ENCODE data around the gene POLQ. TPM values are rescaled to one million over a fixed set of nuclear protein-coding genes. Genes with fewer than 3 reads are reported as not detected.
"Not testable (repeated sequence)": the region's sequence is repeated elsewhere in the genome, so short reads cannot be mapped to it uniquely, and the experiment has no call there.

Gene POLQ
- total and polyA plus RNA-seq, 10 of the 15 experiments (the other 5 are each of a cell fraction or from before 2014, with no cell fraction given) = 3.3 to 22.4 (median 15.9) TPM

DNA sequence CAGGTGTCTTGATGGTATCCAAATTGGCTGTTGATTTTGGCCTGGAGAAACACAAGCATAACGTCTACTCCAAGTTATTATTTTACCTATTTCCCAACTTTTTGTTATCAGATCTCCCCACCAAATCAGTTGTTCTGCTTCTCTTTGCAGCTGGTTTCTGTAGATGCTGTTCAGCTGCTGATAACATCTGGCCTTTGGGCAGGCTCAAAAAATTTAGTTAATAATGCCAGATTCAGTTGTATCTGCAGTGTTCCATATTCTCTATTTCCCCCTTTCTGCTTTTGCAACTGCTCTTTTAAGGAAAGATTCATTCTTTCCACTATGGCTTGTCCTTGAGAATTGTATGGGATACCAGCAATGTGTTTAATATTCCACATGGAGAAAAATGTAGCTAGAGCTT is 149.8 kb downstream of the POLQ start:
- H2AFZ ChIP-seq (ENCODE audit: control insufficient read depth, low read depth, low read length); FAIRE-seq: not testable (repeated sequence)
- no CpG with 5 or more reads among the region's 1 CpG for WGBS (ENCODE audit: insufficient coverage, insufficient replicate concordance, low lambda C conversion rate, missing lambda C conversion rate)

DNA sequence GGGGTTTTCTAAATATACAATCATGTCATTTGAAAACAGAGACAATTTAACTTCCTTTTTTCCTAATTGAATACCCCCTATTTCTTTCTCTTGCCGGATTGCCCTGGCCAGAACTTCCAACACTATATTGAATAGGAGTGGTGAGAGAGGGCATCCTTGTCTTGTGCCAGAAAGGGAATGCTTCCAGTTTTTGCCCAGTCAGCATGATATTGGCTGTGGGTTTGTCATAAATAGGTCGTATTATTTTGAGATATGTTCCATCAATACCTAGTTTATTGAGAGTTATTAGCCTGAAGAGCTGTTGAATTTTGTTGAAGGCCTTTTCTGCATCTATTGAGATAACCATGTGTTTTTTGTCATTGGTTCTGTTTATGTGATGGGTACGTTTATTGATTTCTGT is 157.5 kb downstream of the POLQ start:
- SMC1A ChIA-PET (ENCODE audit: uncharacterized antibody, unreplicated experiment); H3K36me3 ChIP-seq (ENCODE audit: control insufficient read depth in 2 of 2, insufficient read depth in 2 of 2, low read length in 1 of 2); in situ Hi-C loops (cut with MboI); BruUV-seq (replicated peaks); H3K4me2 ChIP-seq (ENCODE audit: control insufficient read depth, insufficient read depth); H3K27ac ChIP-seq (ENCODE audit: control insufficient read depth, insufficient read depth); H3K4me1 ChIP-seq (ENCODE audit: control insufficient read depth, insufficient read depth, low read length); H3K27me3 ChIP-seq (replicated peaks in 1 of 2; ENCODE audit: control insufficient read depth in 2 of 2, insufficient read depth in 2 of 2, low read length in 1 of 2); CTCF ChIA-PET; H2AFZ ChIP-seq (ENCODE audit: control insufficient read depth, low read depth, low read length); DNase-seq (ENCODE audit: low read depth, low spot score); RAD21 ChIA-PET (ENCODE audit: unreplicated experiment); FAIRE-seq; H3K4me3 ChIP-seq; H3K9ac ChIP-seq (ENCODE audit: control insufficient read depth, insufficient read depth, low read length); ATAC-seq; H4K20me1 ChIP-seq (ENCODE audit: control insufficient read depth, insufficient read depth); H3K79me2 ChIP-seq (ENCODE audit: control insufficient read depth, insufficient read depth, low read length); POLR2A ChIA-PET; H3K9me3 ChIP-seq (replicated peaks; ENCODE audit: control insufficient read depth, insufficient read depth, low read length); intact Hi-C loops (cut with micrococcal nuclease; ENCODE audit: unreplicated experiment): not testable (repeated sequence)
- WGBS (ENCODE audit: insufficient coverage, insufficient replicate concordance, low lambda C conversion rate, missing lambda C conversion rate) = 3% methylated on average over 3 of the region's 3 CpGs

More for the DNA sequence above, 149.8 kb downstream of the POLQ start:
- H4K20me1 ChIP-seq (ENCODE audit: control insufficient read depth, insufficient read depth); ATAC-seq; H3K27me3 ChIP-seq (replicated peaks in 1 of 2; ENCODE audit: control insufficient read depth in 2 of 2, insufficient read depth in 2 of 2, low read length in 1 of 2); H3K36me3 ChIP-seq (ENCODE audit: control insufficient read depth in 2 of 2, insufficient read depth in 2 of 2, low read length in 1 of 2); H3K4me1 ChIP-seq (ENCODE audit: control insufficient read depth, insufficient read depth, low read length); H3K4me3 ChIP-seq; H3K9ac ChIP-seq (ENCODE audit: control insufficient read depth, insufficient read depth, low read length); H3K79me2 ChIP-seq (ENCODE audit: control insufficient read depth, insufficient read depth, low read length); H3K27ac ChIP-seq (ENCODE audit: control insufficient read depth, insufficient read depth); in situ Hi-C loops (cut with MboI); BruUV-seq (replicated peaks); DNase-seq (ENCODE audit: low read depth, low spot score); intact Hi-C loops (cut with micrococcal nuclease; ENCODE audit: unreplicated experiment); H3K9me3 ChIP-seq (replicated peaks; ENCODE audit: control insufficient read depth, insufficient read depth, low read length); SMC1A ChIA-PET (ENCODE audit: uncharacterized antibody, unreplicated experiment); CTCF ChIA-PET; RAD21 ChIA-PET (ENCODE audit: unreplicated experiment); POLR2A ChIA-PET; H3K4me2 ChIP-seq (ENCODE audit: control insufficient read depth, insufficient read depth): not testable (repeated sequence)

Other genes with a start within 250 kb of the POLQ start
- not detected in 2 replicates for gene ARGFX, start 22.0 kb upstream of the POLQ start, total RNA-seq (2014; rRNA removed)
- gene ARGFX, start 22.0 kb upstream of the POLQ start, total RNA-seq (2014; rRNA removed; fragmentation: Illumina TruSeq; extraction: Trizol) = not detected in 2 replicates
- not detected in 2 replicates for gene ARGFX, start 22.0 kb upstream of the POLQ start, total RNA-seq (2021)
- gene ARGFX, start 22.0 kb upstream of the POLQ start, polyA plus RNA-seq (2011; rRNA removed) = not detected in 2 replicates
- gene ARGFX, start 22.0 kb upstream of the POLQ start, polyA plus RNA-seq (2014; fragmentation: Illumina TruSeq; extraction: Trizol) = not detected in 2 replicates
- not detected for gene ARGFX, start 22.0 kb upstream of the POLQ start, polyA plus RNA-seq (2014; fragmentation: Nextera tagmentation; extraction: Ambion mirVana)
- gene ARGFX, start 22.0 kb upstream of the POLQ start, polyA plus RNA-seq (2014; rRNA removed) = not detected in 2 replicates
- gene ARGFX, start 22.0 kb upstream of the POLQ start, polyA plus RNA-seq (2016; fragmentation: Nextera tagmentation; extraction: Ambion mirVana) = not detected
- not detected in 2 replicates for gene FBXO40, start 47.4 kb upstream of the POLQ start, total RNA-seq (2014; rRNA removed)
- gene FBXO40, start 47.4 kb upstream of the POLQ start, total RNA-seq (2014; rRNA removed; fragmentation: Illumina TruSeq; extraction: Trizol) = not detected in 2 replicates
- not detected in 2 replicates for gene FBXO40, start 47.4 kb upstream of the POLQ start, total RNA-seq (2021)
- 0.01 TPM in 1 of 2 replicates, not detected in the other for gene FBXO40, start 47.4 kb upstream of the POLQ start, polyA plus RNA-seq (2011; rRNA removed)
- not detected in 2 replicates for gene FBXO40, start 47.4 kb upstream of the POLQ start, polyA plus RNA-seq (2014; fragmentation: Illumina TruSeq; extraction: Trizol)
- under 1 TPM; 0.03 to 0.05 TPM for gene FBXO40, start 47.4 kb upstream of the POLQ start, polyA plus RNA-seq (2014; fragmentation: Nextera tagmentation; extraction: Ambion mirVana)
- not detected in 2 replicates for gene FBXO40, start 47.4 kb upstream of the POLQ start, polyA plus RNA-seq (2014; rRNA removed)
- gene FBXO40, start 47.4 kb upstream of the POLQ start, polyA plus RNA-seq (2016; fragmentation: Nextera tagmentation; extraction: Ambion mirVana) = under 1 TPM in 1 of 2 experiments, not detected in 1; 0.04 TPM
- 240 and 260 TPM in 2 replicates for gene HCLS1, start 114.9 kb upstream of the POLQ start, total RNA-seq (2014; rRNA removed)
- 212 and 221 TPM in 2 replicates for gene HCLS1, start 114.9 kb upstream of the POLQ start, total RNA-seq (2014; rRNA removed; fragmentation: Illumina TruSeq; extraction: Trizol)
- gene HCLS1, start 114.9 kb upstream of the POLQ start, total RNA-seq (2021) = 232 and 237 TPM in 2 replicates
- 168 and 195 TPM in 2 replicates for gene HCLS1, start 114.9 kb upstream of the POLQ start, polyA plus RNA-seq (2011; rRNA removed)
- 344 and 401 TPM in 2 replicates for gene HCLS1, start 114.9 kb upstream of the POLQ start, polyA plus RNA-seq (2014; fragmentation: Illumina TruSeq; extraction: Trizol)
- gene HCLS1, start 114.9 kb upstream of the POLQ start, polyA plus RNA-seq (2014; fragmentation: Nextera tagmentation; extraction: Ambion mirVana) = 10 to 100 TPM; 51.6 to 76.2 TPM
- 225 and 226 TPM in 2 replicates for gene HCLS1, start 114.9 kb upstream of the POLQ start, polyA plus RNA-seq (2014; rRNA removed)
- gene HCLS1, start 114.9 kb upstream of the POLQ start, polyA plus RNA-seq (2016; fragmentation: Nextera tagmentation; extraction: Ambion mirVana) = 100 to 1,000 TPM; 271 to 303 TPM
- 18.9 and 19.9 TPM in 2 replicates for gene GOLGB1, start 203.8 kb upstream of the POLQ start, total RNA-seq (2014; rRNA removed)
- gene GOLGB1, start 203.8 kb upstream of the POLQ start, total RNA-seq (2014; rRNA removed; fragmentation: Illumina TruSeq; extraction: Trizol) = 30.2 and 34.0 TPM in 2 replicates
- 24.7 and 26.7 TPM in 2 replicates for gene GOLGB1, start 203.8 kb upstream of the POLQ start, total RNA-seq (2021)
- gene GOLGB1, start 203.8 kb upstream of the POLQ start, polyA plus RNA-seq (2011; rRNA removed) = 18.8 and 25.7 TPM in 2 replicates
- 26.3 and 27.1 TPM in 2 replicates for gene GOLGB1, start 203.8 kb upstream of the POLQ start, polyA plus RNA-seq (2014; fragmentation: Illumina TruSeq; extraction: Trizol)
- 1 to 10 TPM; 7.4 to 9.6 TPM for gene GOLGB1, start 203.8 kb upstream of the POLQ start, polyA plus RNA-seq (2014; fragmentation: Nextera tagmentation; extraction: Ambion mirVana)
- gene GOLGB1, start 203.8 kb upstream of the POLQ start, polyA plus RNA-seq (2014; rRNA removed) = 13.2 and 15.9 TPM in 2 replicates
- gene GOLGB1, start 203.8 kb upstream of the POLQ start, polyA plus RNA-seq (2016; fragmentation: Nextera tagmentation; extraction: Ambion mirVana) = 10 to 100 TPM; 33.3 to 34.5 TPM

All from GM12878 (cell line).